K562 (cell line): ENCODE data around the gene OPCML. TPM values are rescaled to one million over a fixed set of nuclear protein-coding genes. Genes with fewer than 3 reads are reported as not detected.

Experiments
- ATAC-seq: fragments of 200-7000 bp; cut with Tn5 transposase; 3 replicates; pipeline ENCODE4 v1.9.1; 2020; ENCODE audit warnings: moderate library complexity
- BruUV-seq: library from RNA; stranded (reverse); fragments of 400-500 nt; replicated peaks from 2 replicates; lab custom pipeline; 2021; lab: Mats Ljungman, UMichigan
- CTCF ChIA-PET: fragments of 300-600 bp; formaldehyde crosslinking; extraction: SDS; loops from one replicate; lab custom pipeline; 2021; ENCODE audit warnings: low intra/inter-chr PET ratio; lab: Yijun Ruan, JAX
- POLR2A ChIA-PET: fragments of 300-600, 350-650 bp; sonication (Branson Sonifier 250); formaldehyde crosslinking; extraction: SDS; loops from one replicate; lab custom pipeline; 2021; ENCODE audit warnings: antibody characterized with exemption, inconsistent platforms; lab: Yijun Ruan, JAX
- DNase-seq, 4 experiments: peaks; one replicate each; pipeline versions ENCODE4 v3.0.0 to v3.0.0-alpha.2; 2011 to 2018; ENCODE audit warnings: low spot score in 3 of 4, mixed read lengths in 3 of 4; ENCODE audit errors: extremely low read depth in 1 of 4
- FAIRE-seq: peaks from 2 replicates; lab custom pipeline; 2011; peaks lifted over from hg19 to GRCh38; lab: Jason Lieb, UNC
- H2AFZ ChIP-seq: 2 replicates; pipeline ENCODE4 v1.6.0; 2011; ENCODE audit warnings: low read depth, low read length, control low read depth, inconsistent platforms
- H3K27ac ChIP-seq: fragments of 200-600 bp; 3 replicates; pipeline ENCODE4 v1.8.0; 2011; ENCODE audit warnings: low read depth, mild to moderate bottlenecking, control low read depth, inconsistent platforms, low read length, moderate library complexity, mixed read lengths; ENCODE audit errors: extremely low read depth
- H3K27me3 ChIP-seq, 2 experiments: fragments of 300-600 bp in 1 of 2; 2 replicates in 1 of 2; 3 replicates in 1 of 2; pipeline versions ENCODE4 v1.6.0 to v1.8.0; 2011; ENCODE audit warnings: inconsistent platforms in 2 of 2, low read length in 2 of 2, mild to moderate bottlenecking in 1 of 2, mixed read lengths in 1 of 2, moderate library complexity in 1 of 2; ENCODE audit not compliant: control insufficient read depth in 2 of 2, insufficient read depth in 2 of 2
- H3K36me3 ChIP-seq: fragments of 300-600 bp; 3 replicates; pipeline ENCODE4 v1.8.0; 2011; ENCODE audit warnings: mild to moderate bottlenecking, low read length, inconsistent platforms; ENCODE audit not compliant: control insufficient read depth, insufficient read depth
- H3K4me1 ChIP-seq, 2 experiments: fragments of 200-600 bp in 1 of 2; replicated peaks in 1 of 2; 2 replicates in 1 of 2; 3 replicates in 1 of 2; pipeline versions ENCODE4 v1.5.1 to v1.8.0; 2011; ENCODE audit warnings: inconsistent platforms in 2 of 2, low read length in 2 of 2, mild to moderate bottlenecking in 1 of 2, mixed read lengths in 1 of 2, moderate library complexity in 1 of 2; ENCODE audit not compliant: control insufficient read depth in 2 of 2, insufficient read depth in 2 of 2
- H3K4me2 ChIP-seq: 2 replicates; pipeline ENCODE4 v1.6.1; 2011; ENCODE audit warnings: low read length, control low read depth, inconsistent platforms, mixed read lengths; ENCODE audit not compliant: insufficient read depth
- H3K4me3 ChIP-seq: fragments of 200-600 bp; sonication (generic), shearing (Covaris generic); 2 replicates; pipeline ENCODE4 v1.5.1; 2016; ENCODE audit warnings: control low read depth, inconsistent platforms
- H3K79me2 ChIP-seq: fragments of 200-600 bp; 3 replicates; pipeline ENCODE4 v1.8.0; 2011; ENCODE audit warnings: low read length, inconsistent platforms; ENCODE audit not compliant: control insufficient read depth, insufficient read depth
- H3K9ac ChIP-seq, 2 experiments: 2 replicates each; pipeline versions ENCODE4 v1.6.0 to v1.6.1; 2011; ENCODE audit warnings: low read depth in 2 of 2, low read length in 2 of 2, control low read depth in 1 of 2, inconsistent platforms in 1 of 2, mild to moderate bottlenecking in 1 of 2, mixed read lengths in 1 of 2; ENCODE audit not compliant: insufficient read depth in 1 of 2
- H3K9me1 ChIP-seq: one replicate; pipeline ENCODE4 v1.6.0; 2011; ENCODE audit warnings: inconsistent platforms, mild to moderate bottlenecking, low read length, moderate library complexity; ENCODE audit not compliant: control insufficient read depth, insufficient read depth
- H3K9me3 ChIP-seq: replicated peaks from 2 replicates; pipeline ENCODE4 v1.5.1; 2011; ENCODE audit warnings: low read depth, low read length, inconsistent platforms; ENCODE audit not compliant: control insufficient read depth, insufficient read depth
- H4K20me1 ChIP-seq: replicated peaks from 2 replicates; pipeline ENCODE4 v1.6.1; 2011; ENCODE audit warnings: low read length, inconsistent platforms, mixed read lengths; ENCODE audit not compliant: control insufficient read depth, insufficient read depth
- GTF2E2 ChIP-seq: fragments of 200-800 bp; sonication (Bioruptor generic); IDR thresholded peaks from 2 replicates; pipeline ENCODE4 v1.6.1; 2016; ENCODE audit warnings: missing genetic modification characterization, missing compliant biosample characterization
- KLF1 ChIP-seq: fragments of 450-650 bp; IDR thresholded peaks from 2 replicates; pipeline ENCODE4 v1.6.1; 2016; ENCODE audit warnings: missing genetic modification characterization, missing compliant biosample characterization
- MEIS2 ChIP-seq: fragments of 450-650 bp; IDR thresholded peaks from 2 replicates; pipeline ENCODE4 v1.6.1; 2014; ENCODE audit warnings: mild to moderate bottlenecking; ENCODE audit not compliant: partially characterized antibody
- MTA1 ChIP-seq: fragments of 450-650 bp; IDR thresholded peaks from 2 replicates; pipeline ENCODE4 v1.6.1; 2017; ENCODE audit warnings: borderline replicate concordance
- MXD1 ChIP-seq: fragments of 250-450 bp; sonication (Bioruptor Pico); IDR thresholded peaks from 2 replicates; pipeline ENCODE4 v1.8.0; 2021; ENCODE audit warnings: borderline replicate concordance, mild to moderate bottlenecking, moderate library complexity; ENCODE audit not compliant: poor library complexity, severe bottlenecking
- ZBTB1 ChIP-seq: sonication (generic); formaldehyde crosslinking; IDR thresholded peaks from 2 replicates; pipeline ENCODE4 v1.8.1; 2023; ENCODE audit warnings: missing genetic modification reagents, low read depth, mild to moderate bottlenecking, borderline replicate concordance
- ZNF175 ChIP-seq: fragments of 200-800 bp; sonication (Bioruptor generic); IDR thresholded peaks from 2 replicates; pipeline ENCODE4 v1.6.1; 2016; ENCODE audit warnings: low read depth, mild to moderate bottlenecking, missing genetic modification characterization, missing compliant biosample characterization
- ZNF316 ChIP-seq: fragments of 450-650 bp; IDR thresholded peaks from 2 replicates; pipeline ENCODE4 v1.6.1; 2016
- ZNF324 ChIP-seq: fragments of 250-450 bp; sonication (Bioruptor Pico); IDR thresholded peaks from 2 replicates; pipeline ENCODE4 v1.4.0; 2020; ENCODE audit warnings: mild to moderate bottlenecking
- WGBS: fragments of 100-300 bp; shearing (Covaris generic); methylation state at CpG from one replicate; pipeline ENCODE4 v1.1.6; 2016; ENCODE audit warnings: low coverage, mixed read lengths; ENCODE audit not compliant: insufficient coverage; ENCODE audit errors: missing lambda C conversion rate; 5-methylcytosine and 5-hydroxymethylcytosine counted together
- in situ Hi-C: fragments of 300-500 bp; cut with MboI; formaldehyde crosslinking; loops from 4 replicates; pipeline ENCODE4 v1.15.0; 2018; ENCODE audit warnings: inconsistent platforms, mixed read lengths
- intact Hi-C: fragments of 100-400 bp; cut with micrococcal nuclease; formaldehyde crosslinking; loops from 2 replicates; pipeline ENCODE4 v1.14.2; 2022
- polyA plus RNA-seq, 8 experiments: library from polyadenylated mRNA; depleted of rRNA in 4 of 8; stranded (reverse) in 5 of 8; unstranded in 3 of 8; fragments of >200 nt; fragmentation: Nextera tagmentation in 2 of 8; fragmentation: Illumina TruSeq in 1 of 8; extraction: Ambion mirVana in 2 of 8; extraction: Trizol in 1 of 8; gene quantifications; 2 replicates each; pipeline versions ENCODE4 v1.2.1 to v1.2.3, GENCODE V29; 2011 to 2014; ENCODE audit warnings: inconsistent platforms in 1 of 8, missing spikeins in 1 of 8
- total RNA-seq, 7 experiments: library from RNA; depleted of rRNA in 6 of 7; stranded (reverse); fragments of >200 nt in 6 of 7; fragmentation: Illumina TruSeq in 2 of 7; extraction: Trizol in 2 of 7; gene quantifications; 2 replicates each; pipeline versions ENCODE4 v1.2.1 to v1.2.3, GENCODE V29; 2011 to 2021; ENCODE audit warnings: low replicate concordance in 1 of 7
- TF ChIP-seq, protein P1 (sequence below): IDR thresholded peaks from 2 replicates; pipeline ENCODE4 v1.6.1; 2011; ENCODE audit not compliant: insufficient read length; ENCODE audit errors: extremely low read depth

The OPCML gene
- total and polyA plus RNA-seq, 9 of the 15 experiments (the other 6 are each of a cell fraction or from before 2014, with no cell fraction given): not detected

GRCh38 chr11:133204158-133204557, 328.1 kb downstream of the OPCML start:
- BruUV-seq: no TSS peak
- ATAC-seq (no peak), DNase-seq (no peak), FAIRE-seq (no peak)
- Histone ChIP-seq H3K4me2 (no peak overlapping the region), H3K79me2 (no peaks in the 10 kb centered on the region), H3K27me3 (no peaks in the 10 kb centered on the region), H3K4me1 (no peaks in the 10 kb centered on the region), H3K27ac (no peak overlapping the region), H3K9me1 (no peaks in the 10 kb centered on the region), H3K9ac (no peak overlapping the region), H3K4me3 (no peak overlapping the region), H3K36me3 (no peaks in the 10 kb centered on the region), H3K9me3 (no peaks in the 10 kb centered on the region), H4K20me1 (no peaks in the 10 kb centered on the region), H2AFZ (no peak overlapping the region)
- TF ChIP-seq MEIS2 (no peak), ZNF316 (no peak), GTF2E2 (tag) (no peak), ZNF324 (no peak), KLF1 (tag) (no peak), ZBTB1 (no peak), ZNF175 (CRISPR knock-in tag) (no peak), MTA1 (no peak), MXD1 (no peak)
- TF ChIP-seq, protein P1, sequence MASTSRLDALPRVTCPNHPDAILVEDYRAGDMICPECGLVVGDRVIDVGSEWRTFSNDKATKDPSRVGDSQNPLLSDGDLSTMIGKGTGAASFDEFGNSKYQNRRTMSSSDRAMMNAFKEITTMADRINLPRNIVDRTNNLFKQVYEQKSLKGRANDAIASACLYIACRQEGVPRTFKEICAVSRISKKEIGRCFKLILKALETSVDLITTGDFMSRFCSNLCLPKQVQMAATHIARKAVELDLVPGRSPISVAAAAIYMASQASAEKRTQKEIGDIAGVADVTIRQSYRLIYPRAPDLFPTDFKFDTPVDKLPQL: no peak
- POLR2A ChIA-PET: no interaction called here
- in situ Hi-C loops (no loop called here), intact Hi-C loops (no loop called here)
- 2% methylated on average over 3 of the region's 3 CpGs for WGBS
- CTCF ChIA-PET: no interaction called here
